Measurements from ENCODE around the gene PALLD. TPM values are rescaled to one million over a fixed set of nuclear protein-coding genes. Genes with fewer than 3 reads are reported as not detected.

PALLD gene
- total and polyA plus RNA-seq, 2 experiments from 2014 or later = 17.9 to 30.5 TPM

GRCh38 chr4:168531305-168531704, 34.5 kb downstream of the PALLD start:
- H3K4me1 ChIP-seq (ENCODE audit: insufficient read depth) = peaks cover 25% of the 10 kb centered on the region
- DNase-seq = no peak

GRCh38 chr4:168534535-168534934, 37.7 kb downstream of the PALLD start:
- Histone ChIP-seq H3F3A (ENCODE audit: insufficient read depth) (peaks cover 15% of the 10 kb centered on the region; the same call in 1 of the 2 replicates), H3K4me2 (ENCODE audit: unreplicated experiment) (no peak overlapping the region), H3K4me3 (no peak overlapping the region), H3K9ac (no peak overlapping the region), H3K27ac (no peak overlapping the region), H3K27me3 (replicated peaks; ENCODE audit: insufficient read depth) (no peaks in the 10 kb centered on the region), H3K4me1 (ENCODE audit: insufficient read depth) (peaks cover 13% of the 10 kb centered on the region), H3K9me3 (ENCODE audit: low read depth) (no peaks in the 10 kb centered on the region), H4K20me1 (ENCODE audit: insufficient read depth) (no peaks in the 10 kb centered on the region), H3K36me3 (ENCODE audit: low read depth) (no peaks in the 10 kb centered on the region), H2AFZ (no peak overlapping the region), H3K9me2 (ENCODE audit: insufficient read depth) (no peaks in the 10 kb centered on the region), H3K79me2 (ENCODE audit: insufficient read depth) (no peaks in the 10 kb centered on the region)
- WGBS, 2 experiments (ENCODE audit: low coverage in 1 of 2, low lambda C conversion rate in 2 of 2, missing lambda C conversion rate in 2 of 2) = 50 to 86% methylated on average over 1 of the region's 1 CpG
- in situ Hi-C loops (cut with MboI) = no loop called here
- TF ChIP-seq EZH2 (IDR thresholded peaks at IDR 0.05; ENCODE audit: insufficient read depth, poor library complexity, severe bottlenecking) (no peak), EZH2phosphoT487 (IDR thresholded peaks at IDR 0.05; ENCODE audit: insufficient read depth, low read depth) (no peak)
- DNase-seq = no peak

More at GRCh38 chr4:168531305-168531704, 34.5 kb downstream of the PALLD start:
- H4K20me1 ChIP-seq (ENCODE audit: insufficient read depth) = no peaks in the 10 kb centered on the region
- no peak for TF ChIP-seq EZH2phosphoT487 (IDR thresholded peaks at IDR 0.05; ENCODE audit: insufficient read depth, low read depth)
- TF ChIP-seq EZH2 (IDR thresholded peaks at IDR 0.05; ENCODE audit: insufficient read depth, poor library complexity, severe bottlenecking) = no peak
- no peaks in the 10 kb centered on the region for H3K36me3 ChIP-seq (ENCODE audit: low read depth)
- no peaks in the 10 kb centered on the region for H3K9me3 ChIP-seq (ENCODE audit: low read depth)
- H3K79me2 ChIP-seq (ENCODE audit: insufficient read depth) = no peaks in the 10 kb centered on the region
- H3K9ac ChIP-seq = no peak overlapping the region
- no peak overlapping the region for H3K4me3 ChIP-seq
- no peak overlapping the region for H3K27ac ChIP-seq
- 78 to 86% methylated on average over 4 of the region's 4 CpGs for WGBS, 2 experiments (ENCODE audit: low coverage in 1 of 2, low lambda C conversion rate in 2 of 2, missing lambda C conversion rate in 2 of 2)
- no peaks in the 10 kb centered on the region for H3K9me2 ChIP-seq (ENCODE audit: insufficient read depth)
- H3K27me3 ChIP-seq (replicated peaks; ENCODE audit: insufficient read depth) = no peaks in the 10 kb centered on the region
- no peak overlapping the region for H3K4me2 ChIP-seq (ENCODE audit: unreplicated experiment)
- H3F3A ChIP-seq (ENCODE audit: insufficient read depth) = peaks cover 25% of the 10 kb centered on the region
- in situ Hi-C loops (cut with MboI) = no loop called here
- H2AFZ ChIP-seq = no peak overlapping the region

- Histone ChIP-seq H2AFZ (peak overlapping the region; percentile 60; the same call in 1 of the 2 replicates), H3K27ac (no peak overlapping the region)
- in situ Hi-C loops (cut with MboI) = no loop called here
These were observed 38.8 kb downstream of the PALLD start for GRCh38 chr4:168535689-168536088.

GRCh38 chr4:168536448-168536847, 39.6 kb downstream of the PALLD start:
- Histone ChIP-seq H2AFZ (peak overlapping the region; percentile 60; the same call in 1 of the 2 replicates), H3K27me3 (replicated peaks; ENCODE audit: insufficient read depth) (no peaks in the 10 kb centered on the region), H3K4me3 (no peak overlapping the region), H3K9me2 (ENCODE audit: insufficient read depth) (no peaks in the 10 kb centered on the region), H3K27ac (no peak overlapping the region), H3K4me2 (ENCODE audit: unreplicated experiment) (peak overlapping the region; percentile 4), H3K4me1 (ENCODE audit: insufficient read depth) (peaks cover 30% of the 10 kb centered on the region), H3F3A (ENCODE audit: insufficient read depth) (peaks cover 25% of the 10 kb centered on the region; the same call in 1 of the 2 replicates), H4K20me1 (ENCODE audit: insufficient read depth) (no peaks in the 10 kb centered on the region), H3K79me2 (ENCODE audit: insufficient read depth) (no peaks in the 10 kb centered on the region), H3K9ac (no peak overlapping the region), H3K36me3 (ENCODE audit: low read depth) (no peaks in the 10 kb centered on the region), H3K9me3 (ENCODE audit: low read depth) (no peaks in the 10 kb centered on the region)
- in situ Hi-C loops (cut with MboI) = no loop called here
- 88 to 89% methylated on average over 7 of the region's 7 CpGs for WGBS, 2 experiments (ENCODE audit: low coverage in 1 of 2, low lambda C conversion rate in 2 of 2, missing lambda C conversion rate in 2 of 2)
- DNase-seq = no peak
- TF ChIP-seq EZH2phosphoT487 (IDR thresholded peaks at IDR 0.05; ENCODE audit: insufficient read depth, low read depth) = no peak
- no peak for TF ChIP-seq EZH2 (IDR thresholded peaks at IDR 0.05; ENCODE audit: insufficient read depth, poor library complexity, severe bottlenecking)

More at GRCh38 chr4:168535689-168536088, 38.8 kb downstream of the PALLD start:
- Histone ChIP-seq H3F3A (ENCODE audit: insufficient read depth) (peaks cover 20% of the 10 kb centered on the region; the same call in 1 of the 2 replicates), H3K79me2 (ENCODE audit: insufficient read depth) (no peaks in the 10 kb centered on the region), H3K9ac (no peak overlapping the region), H3K36me3 (ENCODE audit: low read depth) (no peaks in the 10 kb centered on the region), H3K4me2 (ENCODE audit: unreplicated experiment) (peak overlapping the region; percentile 4), H3K4me1 (ENCODE audit: insufficient read depth) (peaks cover 22% of the 10 kb centered on the region), H3K27me3 (replicated peaks; ENCODE audit: insufficient read depth) (no peaks in the 10 kb centered on the region), H3K4me3 (no peak overlapping the region), H3K9me3 (ENCODE audit: low read depth) (no peaks in the 10 kb centered on the region), H3K9me2 (ENCODE audit: insufficient read depth) (no peaks in the 10 kb centered on the region), H4K20me1 (ENCODE audit: insufficient read depth) (no peaks in the 10 kb centered on the region)
- no peak for DNase-seq
- TF ChIP-seq EZH2 (IDR thresholded peaks at IDR 0.05; ENCODE audit: insufficient read depth, poor library complexity, severe bottlenecking) = no peak
- no peak for TF ChIP-seq EZH2phosphoT487 (IDR thresholded peaks at IDR 0.05; ENCODE audit: insufficient read depth, low read depth)
- 75 to 76% methylated on average over 5 of the region's 5 CpGs for WGBS, 2 experiments (ENCODE audit: low coverage in 1 of 2, low lambda C conversion rate in 2 of 2, missing lambda C conversion rate in 2 of 2)

All from GM23248 (cell line).